GM12878 (cell line): Measurements from ENCODE around the gene BAIAP2L1.

Experiments used
- ATF7 ChIP-seq: fragments of 450-650 bp; IDR thresholded peaks from 2 replicates; pipeline ENCODE4 v1.6.1; 2016; ENCODE audit warnings: low read depth, mild to moderate bottlenecking
- BRCA1 ChIP-seq: IDR thresholded peaks from 2 replicates; pipeline ENCODE4 v1.6.1; 2011; ENCODE audit warnings: low read depth, low read length, improper control_type of control experiment
- CTCF ChIP-seq, 3 experiments: IDR thresholded peaks in 2 of 3; conservative IDR thresholded peaks in 1 of 3; 2 replicates each; pipeline ENCODE4 v1.5.1; 2011; ENCODE audit warnings: low read depth in 3 of 3, low read length in 3 of 3, mild to moderate bottlenecking in 3 of 3, control low read depth in 2 of 3, moderate library complexity in 2 of 3, inconsistent platforms in 1 of 3, mixed read lengths in 1 of 3; ENCODE audit not compliant: control insufficient read depth in 2 of 3, insufficient read depth in 1 of 3; ENCODE audit errors: extremely low read depth in 1 of 3
- HDAC2 ChIP-seq: fragments of 200-600 bp; sonication (generic); IDR thresholded peaks from 2 replicates; pipeline ENCODE4 v1.6.1; 2017
- JUNB ChIP-seq: IDR thresholded peaks from 2 replicates; pipeline ENCODE4 v1.6.1; 2016; ENCODE audit warnings: antibody characterized with exemption, mild to moderate bottlenecking
- POLR2A ChIP-seq: IDR thresholded peaks from 2 replicates; pipeline ENCODE4 v1.6.1; 2011; ENCODE audit warnings: low read depth, mild to moderate bottlenecking, low read length
- POLR2AphosphoS5 ChIP-seq: IDR thresholded peaks from 2 replicates; pipeline ENCODE4 v1.6.1; 2011; ENCODE audit warnings: mild to moderate bottlenecking, low read length, inconsistent platforms
- PRDM15 ChIP-seq: fragments of 450-650 bp; formaldehyde crosslinking; IDR thresholded peaks from 2 replicates; pipeline ENCODE4 v1.4.0; 2020; ENCODE audit warnings: mild to moderate bottlenecking, moderate library complexity
- RCOR1 ChIP-seq: conservative IDR thresholded peaks from 2 replicates; pipeline ENCODE4 v1.6.1; 2012; ENCODE audit warnings: low read depth, low read length, improper control_type of control experiment
- RFX5 ChIP-seq: IDR thresholded peaks from 2 replicates; pipeline ENCODE4 v1.6.1; 2011; ENCODE audit warnings: low read depth, low read length, improper control_type of control experiment
- SP1 ChIP-seq: IDR thresholded peaks from one replicate; pipeline ENCODE4 v1.6.1; 2011; ENCODE audit warnings: low read depth, low read length
- TAF1 ChIP-seq: IDR thresholded peaks from 2 replicates; pipeline ENCODE4 v1.6.1; 2011; ENCODE audit warnings: mild to moderate bottlenecking, low read depth, low read length, borderline replicate concordance
- TARDBP ChIP-seq: IDR thresholded peaks from 2 replicates; pipeline ENCODE4 v1.6.1; 2016; ENCODE audit warnings: borderline replicate concordance
- YY1 ChIP-seq: IDR thresholded peaks from 2 replicates; pipeline ENCODE4 v1.6.1; 2011; ENCODE audit warnings: low read depth, mild to moderate bottlenecking, low read length

GRCh38 chr7:98294326-98294725 is 106.6 kb downstream of the BAIAP2L1 start:
- TF ChIP-seq YY1 (no peak), CTCF (IDR thresholded peaks at IDR 0.05 in 2 of 3, conservative IDR thresholded peaks at IDR 0.05 in 1 of 3; ENCODE audit: control insufficient read depth in 2 of 3, extremely low read depth in 1 of 3, insufficient read depth in 1 of 3, low read depth in 3 of 3, low read length in 3 of 3) (no peak), POLR2A (no peak), TARDBP (no peak), TAF1 (no peak), JUNB (no peak), PRDM15 (CRISPR knock-in tag) (no peak), HDAC2 (no peak), BRCA1 (no peak), SP1 (no peak), RCOR1 (no peak), POLR2AphosphoS5 (no peak), ATF7 (no peak), RFX5 (no peak)
